ENCODE data around the gene RBM20.
"Not testable (repeated sequence)": the region's sequence is repeated elsewhere in the genome, so short reads cannot be mapped to it uniquely, and the experiment has no call there.

RBM20 gene

DNA sequence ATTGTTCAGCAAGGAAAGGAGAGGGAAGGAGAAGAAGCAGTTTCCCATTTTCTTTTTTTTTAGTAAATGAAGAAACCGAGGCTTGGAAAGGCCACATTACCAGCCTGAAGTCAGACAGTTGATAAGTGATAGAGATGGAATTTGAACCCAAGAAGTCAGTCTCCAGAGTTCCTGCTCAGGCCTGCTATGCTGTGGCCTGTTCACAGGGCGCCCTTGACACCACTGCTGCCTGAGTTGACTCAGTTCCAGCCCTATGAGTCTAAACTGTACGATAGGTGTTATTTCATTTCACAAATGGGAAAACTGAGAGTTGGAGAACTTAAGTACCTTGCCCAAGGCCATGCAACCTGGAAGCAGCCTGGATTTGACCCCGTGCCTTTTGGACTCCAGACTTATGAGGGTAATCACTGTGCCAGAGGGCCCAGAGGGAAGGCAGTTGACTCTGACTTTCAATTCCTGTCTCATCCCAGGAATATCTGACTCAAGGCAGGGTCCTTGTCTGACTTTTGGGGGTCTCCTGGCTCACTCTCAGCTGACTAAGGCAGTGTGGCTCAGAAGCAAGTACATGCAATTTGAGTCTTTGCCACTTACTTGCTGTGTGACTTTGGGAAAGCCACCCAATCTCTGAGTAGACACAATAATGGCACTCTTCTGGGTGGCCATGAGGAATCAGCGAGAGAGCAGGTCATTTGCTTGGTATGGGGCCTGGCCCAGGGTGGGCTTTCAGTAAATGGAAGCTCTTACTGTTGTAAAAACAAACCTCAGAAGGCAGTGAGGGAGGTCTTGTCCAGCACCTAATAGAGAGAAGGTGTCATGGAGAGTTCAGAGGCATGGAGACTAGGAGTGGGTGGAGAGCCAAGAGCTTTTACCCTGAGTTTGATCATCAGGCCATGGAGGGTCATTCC lies 17.9 kb upstream of the RBM20 start:
- DNase-seq = no peak

GRCh38 chr10:110628161-110628560 lies 16.0 kb upstream of the RBM20 start:
- DNase-seq = no peak

DNA sequence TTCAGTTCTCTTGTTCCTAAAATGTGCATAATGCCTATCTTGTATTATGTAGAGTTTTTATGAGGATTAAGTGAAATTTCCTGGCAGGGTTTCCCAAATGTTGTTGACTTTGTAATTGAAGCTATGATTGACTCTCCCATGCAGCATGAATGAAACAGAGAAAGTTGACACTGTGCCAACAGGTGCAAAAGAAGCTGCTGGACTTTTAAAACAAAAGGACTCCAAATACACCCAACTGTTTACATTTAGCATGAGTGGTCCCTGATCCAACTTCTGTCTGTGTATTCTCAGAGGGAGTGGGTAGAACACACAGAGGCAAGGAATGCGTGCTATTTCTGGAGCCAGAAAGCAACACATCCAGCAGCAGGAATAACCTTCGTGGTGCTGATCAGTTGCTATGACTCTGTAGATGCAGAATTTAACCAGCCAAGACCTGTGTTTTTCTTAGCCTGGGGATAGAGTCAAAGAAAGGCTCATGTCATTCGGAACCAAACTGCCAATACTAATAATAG lies 14.4 kb upstream of the RBM20 start:
- DNase-seq = no peak

GRCh38 chr10:110631934-110632333 lies 12.2 kb upstream of the RBM20 start:
- DNase-seq = no peak

DNA sequence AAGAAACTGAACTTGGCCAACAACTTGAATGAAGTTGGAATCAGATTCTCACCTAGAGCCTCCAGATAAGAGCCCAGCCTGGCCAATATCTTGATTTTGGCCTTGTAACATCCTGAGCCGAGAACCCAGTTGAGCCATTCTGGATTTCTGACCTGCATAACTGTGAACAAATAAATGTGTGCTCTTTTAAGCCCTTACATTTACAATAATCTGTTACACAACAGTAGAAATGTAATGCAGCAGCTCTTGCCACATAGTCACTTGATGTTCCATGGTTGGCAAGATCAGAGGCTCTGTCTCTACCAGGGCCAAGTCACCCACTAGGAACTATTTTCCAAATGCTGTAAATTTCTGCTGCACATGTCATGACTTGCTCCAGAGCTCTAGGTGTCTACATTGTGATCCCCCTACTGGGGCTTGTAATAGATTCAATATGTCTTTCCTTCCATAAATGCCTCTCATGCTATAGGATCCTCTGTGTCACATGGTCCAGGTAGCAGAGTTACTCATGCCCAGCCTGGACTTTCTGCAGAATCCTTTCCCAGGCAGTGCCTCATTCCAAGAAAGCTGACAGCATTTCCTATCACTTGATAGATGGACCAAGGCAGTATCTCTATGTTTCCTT lies 11.4 kb upstream of the RBM20 start:
- no peak for DNase-seq

- no peak for DNase-seq
Measured at GRCh38 chr10:110634527-110635209, 9.5 kb upstream of the RBM20 start.

- no peak for DNase-seq
Measured at GRCh38 chr10:110636572-110636931, 7.6 kb upstream of the RBM20 start.

DNA sequence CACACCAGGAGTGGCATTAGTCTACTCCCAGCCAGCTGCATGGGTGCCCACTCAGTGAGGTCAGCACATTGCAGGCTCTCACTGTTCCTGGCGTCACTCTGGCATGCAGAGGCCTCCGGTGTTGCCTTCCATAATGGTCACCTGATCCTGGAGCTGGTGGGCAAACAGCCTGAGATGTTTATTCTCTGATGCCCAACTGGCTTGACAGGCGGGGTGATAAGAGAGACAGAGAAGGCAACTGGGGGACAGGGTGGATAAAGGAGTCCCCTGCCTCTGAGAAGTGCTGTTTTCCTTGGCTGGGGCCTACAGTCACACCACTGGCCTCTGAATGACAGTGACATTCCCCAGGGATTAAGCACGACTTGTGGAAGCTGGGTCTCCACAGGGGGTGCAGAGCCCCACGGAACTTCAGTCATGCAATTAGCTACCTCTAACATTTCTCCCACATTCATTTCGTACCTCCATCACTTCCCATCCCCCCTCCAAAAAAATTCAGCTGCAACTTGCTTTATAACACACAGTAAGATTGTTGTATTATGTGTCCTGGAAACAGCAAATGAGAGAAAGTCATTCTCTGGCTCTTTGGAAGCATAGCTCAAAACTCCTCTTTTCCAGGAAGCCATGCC lies 7.1 kb upstream of the RBM20 start:
- no peak for DNase-seq

DNA sequence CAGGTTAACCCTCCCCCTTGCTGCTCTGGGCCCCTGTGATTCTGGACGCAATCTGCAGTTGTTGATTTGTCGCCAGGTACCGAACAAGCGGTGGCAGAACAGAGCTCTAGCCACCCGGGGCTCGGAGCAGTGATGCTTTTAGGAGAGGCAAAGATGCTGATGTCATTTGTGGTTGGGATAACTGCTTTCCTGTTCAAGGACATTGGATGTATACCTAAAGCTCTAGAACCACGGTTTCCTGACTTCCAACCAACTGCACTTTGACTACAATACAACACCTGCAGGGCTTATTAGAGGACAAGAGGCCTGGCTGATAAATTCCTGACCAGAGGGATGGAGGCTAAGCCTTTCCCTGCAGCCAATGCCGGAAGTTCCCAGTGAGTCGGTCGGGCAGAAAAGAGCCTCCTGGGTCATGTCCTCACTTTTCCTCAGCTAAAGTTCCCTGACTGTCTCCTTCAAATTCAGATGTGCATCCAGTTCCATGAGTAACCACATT lies 6.5 kb upstream of the RBM20 start:
- DNase-seq = no peak

DNA sequence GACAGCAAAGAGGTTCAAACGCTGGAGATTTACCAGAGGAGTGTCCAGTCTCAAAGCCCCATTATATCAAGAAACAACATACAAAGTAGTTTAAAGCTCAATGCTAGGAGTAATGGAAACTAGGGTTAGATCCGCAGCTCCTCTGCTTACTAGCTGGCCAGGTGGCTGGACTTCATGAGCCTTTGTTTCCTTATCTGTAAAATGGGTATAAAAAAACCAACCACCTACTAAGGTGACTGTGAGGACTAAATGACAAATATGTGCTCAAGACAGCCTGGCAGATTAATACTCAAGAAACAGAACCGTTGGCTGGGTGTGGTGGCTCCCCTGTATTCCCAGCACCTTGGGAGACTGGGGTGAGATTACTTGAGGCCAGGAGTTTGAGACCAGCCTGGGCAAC lies 5.8 kb upstream of the RBM20 start:
- no peak for DNase-seq

DNA sequence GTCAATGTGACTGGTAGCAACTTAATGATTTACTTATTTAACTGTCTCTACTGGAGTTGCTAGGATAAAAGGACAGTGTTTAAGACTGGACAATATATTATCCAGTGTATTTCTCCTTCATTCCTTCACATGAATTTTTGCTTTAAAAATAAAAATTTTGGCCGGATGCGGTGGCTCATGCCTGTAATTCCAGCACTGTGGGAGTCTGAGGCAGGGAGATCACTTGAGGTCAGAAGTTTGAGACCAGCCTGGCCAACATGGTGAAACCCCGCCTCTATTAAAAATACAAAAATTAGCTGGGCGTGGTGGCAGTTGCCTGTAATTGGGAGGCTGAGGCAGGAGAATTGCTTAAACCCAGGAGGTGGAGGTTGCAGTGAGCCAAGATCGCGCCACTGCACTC lies 5.1 kb upstream of the RBM20 start:
- DNase-seq = not testable (repeated sequence)

DNA sequence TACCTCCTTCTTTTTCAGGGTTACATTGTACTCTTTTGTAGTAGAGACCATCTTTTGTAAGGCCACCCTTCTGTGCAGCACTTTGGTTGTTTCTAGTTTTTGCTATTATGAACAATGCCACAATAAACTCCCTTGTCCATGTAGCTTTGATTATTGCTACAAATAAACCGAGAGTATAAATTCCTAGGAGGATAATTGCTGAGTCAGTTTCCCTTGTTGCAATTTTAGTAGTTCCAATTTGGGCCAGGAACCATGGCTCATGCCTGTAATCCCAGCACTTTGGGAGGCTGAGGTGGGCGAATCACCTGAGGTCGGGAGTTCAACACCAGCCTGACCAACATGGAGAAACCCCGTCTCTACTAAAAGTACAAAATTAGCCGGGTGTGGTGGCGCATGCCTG lies 4.3 kb upstream of the RBM20 start:
- not testable (repeated sequence) for DNase-seq

DNA sequence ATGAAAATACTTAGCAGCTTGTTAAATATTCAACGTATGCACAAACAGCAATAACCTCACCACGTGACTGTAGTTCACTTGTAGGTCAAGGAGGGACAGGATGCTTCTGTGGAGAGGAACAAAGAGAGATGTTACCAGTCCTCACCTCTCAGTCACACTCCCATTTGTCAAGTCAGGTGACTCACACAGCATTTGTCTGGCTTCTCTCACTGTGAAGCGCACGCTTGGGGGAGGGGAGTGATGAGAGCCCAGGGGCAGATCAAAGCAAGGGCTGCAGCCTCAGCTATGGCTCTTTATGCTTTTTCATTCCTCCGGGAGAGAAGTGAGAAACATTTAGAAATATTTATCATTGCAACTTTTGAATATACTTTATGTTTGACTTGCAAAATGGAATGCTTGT lies 2.9 kb upstream of the RBM20 start:
- DNase-seq = no peak

GRCh38 chr10:110642204-110643034 lies 1.7 kb upstream of the RBM20 start:
- DNase-seq = no peak

DNA sequence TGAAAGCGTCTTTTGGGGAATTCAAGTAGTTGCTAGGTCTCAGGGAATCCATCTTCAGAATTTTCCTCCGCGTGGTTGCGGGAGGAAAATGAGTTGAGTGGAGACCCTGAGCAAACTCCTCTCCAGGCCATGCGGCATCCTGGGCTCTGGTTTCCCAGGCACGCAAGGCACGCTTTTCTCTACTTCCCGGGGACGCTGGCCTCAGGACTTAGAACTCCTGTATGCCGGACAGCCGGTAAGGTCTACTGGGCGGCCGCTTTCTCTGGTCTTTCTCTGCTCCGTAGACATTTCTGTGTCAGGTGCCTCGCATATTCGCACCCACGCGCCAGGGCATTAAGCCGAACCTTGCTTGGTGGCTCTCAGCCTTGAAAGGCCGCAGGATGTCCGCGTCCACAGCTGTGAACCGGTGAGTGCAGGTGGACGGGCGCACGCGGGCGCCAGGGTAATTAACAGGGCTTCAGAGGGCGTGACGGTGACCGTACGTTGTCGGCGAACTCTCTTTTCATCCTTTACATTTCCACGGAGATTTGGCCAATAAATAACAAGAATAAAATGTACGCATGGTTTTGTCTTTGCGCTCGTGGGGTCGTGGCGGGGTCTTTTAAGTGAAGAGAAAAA lies 992 bp upstream of the RBM20 start:
- DNase-seq = no peak

- no peak for DNase-seq
Measured at GRCh38 chr10:110644598-110645462, 694 bp downstream of the RBM20 start.

DNA sequence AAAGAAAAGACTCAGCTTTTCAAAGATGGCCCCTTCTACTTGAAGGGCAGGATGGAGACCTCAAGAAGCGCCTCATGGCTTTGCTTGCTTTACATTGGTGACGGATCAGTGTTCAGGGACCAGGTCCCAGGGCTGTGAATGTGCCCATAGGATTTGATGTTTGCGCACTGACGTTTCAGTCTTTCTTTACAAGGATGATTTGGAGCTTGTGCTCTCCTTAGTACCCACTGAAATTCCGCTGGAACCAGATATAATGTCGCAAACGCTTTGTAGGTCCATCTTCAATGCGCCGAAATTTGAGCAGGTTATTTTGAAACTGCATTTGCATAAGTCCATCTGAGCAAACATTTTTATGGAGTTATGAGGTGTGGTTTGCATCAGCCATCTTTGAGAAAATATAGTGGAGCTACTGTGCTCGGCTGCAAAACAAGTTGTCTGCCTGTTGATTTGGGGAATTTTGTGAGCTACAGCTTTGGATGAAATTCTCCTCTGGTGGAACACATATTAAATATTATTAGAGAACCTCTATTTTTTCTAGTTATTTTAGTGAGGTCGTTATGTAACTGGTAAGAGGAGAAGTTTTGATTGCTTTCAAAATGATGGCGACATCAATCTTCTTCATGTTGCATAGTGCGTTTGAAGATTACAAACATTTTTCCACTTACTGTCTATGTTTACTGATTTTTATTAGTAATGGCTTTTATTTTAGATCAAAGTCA lies 2.4 kb downstream of the RBM20 start:
- DNase-seq = no peak

DNA sequence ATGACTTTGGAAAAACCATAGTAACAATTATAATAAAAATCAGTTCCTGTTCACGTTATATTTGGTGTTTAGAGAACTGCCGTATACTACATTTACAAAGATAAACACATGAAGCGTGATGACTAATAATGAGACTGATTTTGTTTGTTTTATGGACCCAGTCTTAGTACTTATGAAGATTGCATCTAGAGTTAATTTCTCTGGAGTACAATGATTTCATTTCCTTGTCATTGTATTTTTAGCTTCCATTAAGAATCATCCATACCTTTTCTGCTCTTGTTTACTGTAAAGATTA lies 2.9 kb downstream of the RBM20 start:
- DNase-seq = no peak

- DNase-seq = no peak
Measured at GRCh38 chr10:110648692-110649346, 4.7 kb downstream of the RBM20 start.
